OCI-LY3 (cell line): ENCODE measurements around the gene ROPN1L.

Source experiments
- EZH2phosphoT487 ChIP-seq: fragments of 200-600 bp; shearing (Covaris generic); IDR thresholded peaks from 2 replicates; pipeline ENCODE4 v1.6.1; 2018; ENCODE audit warnings: antibody characterized with exemption, mixed run types, low read depth
- TF ChIP-seq, protein P1 (sequence below): fragments of 200-600, 300-600 bp; sonication (generic); IDR thresholded peaks from 2 replicates; pipeline ENCODE4 v1.5.1; 2014; ENCODE audit warnings: antibody characterized with exemption, low read length, low read depth

- TF ChIP-seq, protein P1, sequence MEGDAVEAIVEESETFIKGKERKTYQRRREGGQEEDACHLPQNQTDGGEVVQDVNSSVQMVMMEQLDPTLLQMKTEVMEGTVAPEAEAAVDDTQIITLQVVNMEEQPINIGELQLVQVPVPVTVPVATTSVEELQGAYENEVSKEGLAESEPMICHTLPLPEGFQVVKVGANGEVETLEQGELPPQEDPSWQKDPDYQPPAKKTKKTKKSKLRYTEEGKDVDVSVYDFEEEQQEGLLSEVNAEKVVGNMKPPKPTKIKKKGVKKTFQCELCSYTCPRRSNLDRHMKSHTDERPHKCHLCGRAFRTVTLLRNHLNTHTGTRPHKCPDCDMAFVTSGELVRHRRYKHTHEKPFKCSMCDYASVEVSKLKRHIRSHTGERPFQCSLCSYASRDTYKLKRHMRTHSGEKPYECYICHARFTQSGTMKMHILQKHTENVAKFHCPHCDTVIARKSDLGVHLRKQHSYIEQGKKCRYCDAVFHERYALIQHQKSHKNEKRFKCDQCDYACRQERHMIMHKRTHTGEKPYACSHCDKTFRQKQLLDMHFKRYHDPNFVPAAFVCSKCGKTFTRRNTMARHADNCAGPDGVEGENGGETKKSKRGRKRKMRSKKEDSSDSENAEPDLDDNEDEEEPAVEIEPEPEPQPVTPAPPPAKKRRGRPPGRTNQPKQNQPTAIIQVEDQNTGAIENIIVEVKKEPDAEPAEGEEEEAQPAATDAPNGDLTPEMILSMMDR, result no peak
- TF ChIP-seq EZH2phosphoT487, result no peak
These were observed 62.5 kb downstream of the ROPN1L start for GRCh38 chr5:10503997-10504793.
